Thymus (tissue), 11 donors: ENCODE measurements around the gene RAB9A. TPM values are rescaled to one million over a fixed set of nuclear protein-coding genes. Genes with fewer than 3 reads are reported as not detected.

ENCODE experiments used
- DNase-seq, 9 donors: peaks; one replicate each; pipeline ENCODE4 v3.0.0-alpha.2; 2013; ENCODE audit warnings: low spot score in 9 of 9, low read depth in 6 of 9, missing footprints in 1 of 9
- H3K27ac ChIP-seq, 2 donors: one replicate each; pipeline ENCODE4 v1.5.1; 2013; ENCODE audit warnings: control low read depth in 1 of 2, low read depth in 1 of 2, low read length in 1 of 2, mild to moderate bottlenecking in 1 of 2, moderate library complexity in 1 of 2
- H3K27me3 ChIP-seq, 2 donors: one replicate each; pipeline ENCODE4 v1.5.1; 2013; ENCODE audit warnings: low read length in 1 of 2; ENCODE audit not compliant: control insufficient read depth in 2 of 2, insufficient read depth in 1 of 2
- H3K36me3 ChIP-seq, 2 donors: one replicate each; pipeline ENCODE4 v1.5.1; 2013; ENCODE audit warnings: low read length in 1 of 2, mild to moderate bottlenecking in 1 of 2, moderate library complexity in 1 of 2; ENCODE audit not compliant: control insufficient read depth in 2 of 2, insufficient read depth in 2 of 2
- H3K4me1 ChIP-seq, 2 donors: one replicate each; pipeline ENCODE4 v1.5.1; 2013; ENCODE audit warnings: low read length in 2 of 2; ENCODE audit not compliant: control insufficient read depth in 2 of 2, insufficient read depth in 2 of 2
- H3K4me3 ChIP-seq, 2 donors: one replicate each; pipeline ENCODE4 v1.5.1; 2013; ENCODE audit warnings: low read length in 2 of 2, control low read depth in 1 of 2, mild to moderate bottlenecking in 1 of 2
- H3K9me3 ChIP-seq, 2 donors: one replicate each; pipeline ENCODE4 v1.5.1; 2013; ENCODE audit warnings: low read length in 1 of 2, mild to moderate bottlenecking in 1 of 2; ENCODE audit not compliant: control insufficient read depth in 2 of 2, insufficient read depth in 1 of 2
- WGBS: extraction: QIAGEN DNeasy Blood & Tissue Kit; methylation state at CpG from one replicate; pipeline ENCODE4 v1.1.7; 2013; 5-methylcytosine and 5-hydroxymethylcytosine counted together
- polyA plus RNA-seq: library from polyadenylated mRNA; stranded (reverse); fragments of 200-250 nt; gene quantifications from one replicate; pipeline ENCODE4 v1.2.3, GENCODE V29; 2013
- total RNA-seq: library from RNA; stranded (reverse); fragments of 120-200 nt; gene quantifications from one replicate; pipeline ENCODE4 v1.2.4, GENCODE V29; 2013
- donor health status: healthy.

RAB9A gene
- total and polyA plus RNA-seq, 2 donors, result 23.7 to 33.4 TPM

DNA sequence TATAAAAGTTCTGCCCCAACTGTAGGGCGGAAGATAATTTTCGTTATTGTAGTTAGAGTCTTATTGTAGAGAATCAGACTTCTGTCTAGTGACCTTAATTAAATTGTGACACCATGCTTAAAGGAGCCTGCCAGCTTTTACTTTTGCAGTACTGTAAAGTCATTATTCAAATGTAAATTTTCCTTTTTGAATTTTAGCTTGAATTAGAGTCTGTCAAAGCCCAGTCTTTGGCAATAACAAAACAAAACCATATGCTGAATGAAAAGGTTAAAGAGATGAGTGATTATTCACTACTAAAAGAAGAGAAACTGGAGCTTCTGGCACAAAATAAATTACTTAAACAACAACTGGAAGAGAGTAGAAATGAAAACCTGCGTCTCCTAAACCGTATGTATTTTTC is 67.5 kb downstream of the RAB9A start:
- 98% methylated on average over 4 of the region's 4 CpGs for WGBS
- no peak overlapping the region for H3K27ac ChIP-seq
- no peaks in the 10 kb centered on the region for H3K27me3 ChIP-seq
- no peak overlapping the region for H3K4me3 ChIP-seq
- DNase-seq, result no peak
- H3K36me3 ChIP-seq, result peaks cover 22 to 46% of the 10 kb centered on the region in 2 donors
- no peaks in the 10 kb centered on the region for H3K4me1 ChIP-seq
- no peaks in the 10 kb centered on the region for H3K9me3 ChIP-seq

DNA sequence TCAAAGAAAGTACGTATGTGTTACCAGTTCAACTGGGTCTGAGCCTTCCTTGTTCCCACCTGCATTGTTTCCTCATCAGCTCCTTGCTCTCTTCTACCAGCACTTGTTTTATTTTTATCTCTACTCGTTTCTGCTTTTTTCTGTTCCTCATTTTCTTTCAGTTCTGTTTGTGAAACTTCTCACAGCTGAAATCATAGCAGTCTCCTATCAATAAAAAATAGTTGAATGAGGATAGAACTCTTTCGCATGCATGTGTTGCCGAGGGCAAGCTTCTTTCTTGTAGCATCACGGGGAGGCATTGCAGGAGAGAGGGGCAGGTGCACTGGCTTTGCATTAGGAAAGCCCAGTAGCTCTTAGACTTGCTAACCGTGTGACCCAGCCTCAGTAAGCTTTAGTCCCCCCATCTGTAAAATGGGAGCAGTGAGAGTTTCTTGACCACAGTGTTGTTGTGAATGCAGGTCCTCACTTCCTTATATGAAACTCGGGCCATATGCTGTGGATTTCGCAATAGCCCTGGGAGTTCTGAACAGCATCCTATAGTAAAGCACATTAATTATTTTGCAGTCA is 70.3 kb downstream of the RAB9A start:
- Histone ChIP-seq H3K36me3 (peaks cover 29 to 59% of the 10 kb centered on the region in 2 donors), H3K4me1 (no peaks in the 10 kb centered on the region), H3K27ac (no peak overlapping the region), H3K4me3 (no peak overlapping the region), H3K9me3 (no peaks in the 10 kb centered on the region), H3K27me3 (no peaks in the 10 kb centered on the region)
- 78% methylated on average over 8 of the region's 8 CpGs for WGBS
- DNase-seq, result no peak

Other genes with a start within 250 kb of the RAB9A start
- gene EGFL6, start 119.5 kb upstream of the RAB9A start, total RNA-seq, result 2.4 TPM
- gene EGFL6, start 119.5 kb upstream of the RAB9A start, polyA plus RNA-seq, result 0.73 TPM
- gene TCEANC, start 36.0 kb upstream of the RAB9A start, total RNA-seq, result 9.2 TPM
- gene TCEANC, start 36.0 kb upstream of the RAB9A start, polyA plus RNA-seq, result 6.9 TPM
- gene TRAPPC2, start 45.5 kb downstream of the RAB9A start, total RNA-seq, result 21.0 TPM
- 15.2 TPM for gene TRAPPC2, start 45.5 kb downstream of the RAB9A start, polyA plus RNA-seq
- gene OFD1, start 45.6 kb downstream of the RAB9A start, total RNA-seq, result 30.3 TPM
- 137 TPM for gene OFD1, start 45.6 kb downstream of the RAB9A start, polyA plus RNA-seq
- 1.7 TPM for gene GPM6B, start 128.0 kb downstream of the RAB9A start, total RNA-seq
- gene GPM6B, start 128.0 kb downstream of the RAB9A start, polyA plus RNA-seq, result 2.3 TPM